ENCODE measurements around the gene CACTIN. TPM values are rescaled to one million over a fixed set of nuclear protein-coding genes. Genes with fewer than 3 reads are reported as not detected.

The CACTIN gene
- total RNA-seq, 3 donors from 2014 or later = 21.8 to 30.5 (median 27.5) TPM

DNA sequence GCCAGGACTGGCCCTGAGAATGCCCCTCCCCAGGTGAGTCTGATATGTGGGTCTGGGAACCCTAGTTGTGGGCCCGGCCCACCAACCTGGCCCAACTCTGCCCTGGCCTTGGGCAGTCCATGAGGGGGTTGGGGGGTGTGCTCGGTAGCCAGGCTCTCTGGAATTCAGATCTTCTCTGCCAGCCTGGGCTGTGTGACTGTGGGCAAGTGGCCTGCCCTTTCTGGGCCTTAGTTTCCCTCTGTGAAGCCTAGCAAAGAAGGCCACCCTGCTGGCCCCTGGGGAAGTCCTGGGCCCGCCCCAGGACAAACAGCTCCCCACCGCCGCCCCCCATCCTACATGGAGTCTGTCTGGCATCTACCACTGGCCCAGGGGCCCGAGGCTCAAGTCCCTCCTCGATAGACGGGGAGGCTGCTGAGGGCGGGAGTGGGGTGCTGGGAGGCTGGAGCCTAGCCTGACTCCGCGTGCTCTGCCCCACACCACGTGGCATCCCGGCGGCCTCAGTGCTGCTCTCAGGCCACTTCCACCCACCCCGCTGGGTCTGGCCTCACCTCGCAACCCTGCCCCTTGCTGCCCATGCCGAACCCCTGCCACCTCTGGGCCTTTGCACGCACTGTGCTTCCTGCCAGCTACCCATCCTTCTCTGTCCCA lies 11.6 kb downstream of the CACTIN start:
- H3K36me3 ChIP-seq = peaks cover 9% of the 10 kb centered on the region
- H3K9me3 ChIP-seq = no peaks in the 10 kb centered on the region
- TF ChIP-seq POLR2AphosphoS5 (IDR thresholded peaks at IDR 0.05) = no peak
- TF ChIP-seq, protein P1, sequence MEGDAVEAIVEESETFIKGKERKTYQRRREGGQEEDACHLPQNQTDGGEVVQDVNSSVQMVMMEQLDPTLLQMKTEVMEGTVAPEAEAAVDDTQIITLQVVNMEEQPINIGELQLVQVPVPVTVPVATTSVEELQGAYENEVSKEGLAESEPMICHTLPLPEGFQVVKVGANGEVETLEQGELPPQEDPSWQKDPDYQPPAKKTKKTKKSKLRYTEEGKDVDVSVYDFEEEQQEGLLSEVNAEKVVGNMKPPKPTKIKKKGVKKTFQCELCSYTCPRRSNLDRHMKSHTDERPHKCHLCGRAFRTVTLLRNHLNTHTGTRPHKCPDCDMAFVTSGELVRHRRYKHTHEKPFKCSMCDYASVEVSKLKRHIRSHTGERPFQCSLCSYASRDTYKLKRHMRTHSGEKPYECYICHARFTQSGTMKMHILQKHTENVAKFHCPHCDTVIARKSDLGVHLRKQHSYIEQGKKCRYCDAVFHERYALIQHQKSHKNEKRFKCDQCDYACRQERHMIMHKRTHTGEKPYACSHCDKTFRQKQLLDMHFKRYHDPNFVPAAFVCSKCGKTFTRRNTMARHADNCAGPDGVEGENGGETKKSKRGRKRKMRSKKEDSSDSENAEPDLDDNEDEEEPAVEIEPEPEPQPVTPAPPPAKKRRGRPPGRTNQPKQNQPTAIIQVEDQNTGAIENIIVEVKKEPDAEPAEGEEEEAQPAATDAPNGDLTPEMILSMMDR (IDR thresholded peaks at IDR 0.05) = no peak
- TF ChIP-seq POLR2A (IDR thresholded peaks at IDR 0.05) = no peak
- H3K27me3 ChIP-seq = no peaks in the 10 kb centered on the region
- H3K27ac ChIP-seq = no peak overlapping the region
- no peaks in the 10 kb centered on the region for H3K4me1 ChIP-seq
- no peak overlapping the region for H3K4me3 ChIP-seq
- DNase-seq (ENCODE audit: low spot score in 2 of 2) = no peak
- intact Hi-C loops (cut with DNase I; ENCODE audit: low total_unique reads) = loop anchor here (5.0 kb wide), 1 partner anchor 68 kb away; no protein-coding TSS in a partner anchor

DNA sequence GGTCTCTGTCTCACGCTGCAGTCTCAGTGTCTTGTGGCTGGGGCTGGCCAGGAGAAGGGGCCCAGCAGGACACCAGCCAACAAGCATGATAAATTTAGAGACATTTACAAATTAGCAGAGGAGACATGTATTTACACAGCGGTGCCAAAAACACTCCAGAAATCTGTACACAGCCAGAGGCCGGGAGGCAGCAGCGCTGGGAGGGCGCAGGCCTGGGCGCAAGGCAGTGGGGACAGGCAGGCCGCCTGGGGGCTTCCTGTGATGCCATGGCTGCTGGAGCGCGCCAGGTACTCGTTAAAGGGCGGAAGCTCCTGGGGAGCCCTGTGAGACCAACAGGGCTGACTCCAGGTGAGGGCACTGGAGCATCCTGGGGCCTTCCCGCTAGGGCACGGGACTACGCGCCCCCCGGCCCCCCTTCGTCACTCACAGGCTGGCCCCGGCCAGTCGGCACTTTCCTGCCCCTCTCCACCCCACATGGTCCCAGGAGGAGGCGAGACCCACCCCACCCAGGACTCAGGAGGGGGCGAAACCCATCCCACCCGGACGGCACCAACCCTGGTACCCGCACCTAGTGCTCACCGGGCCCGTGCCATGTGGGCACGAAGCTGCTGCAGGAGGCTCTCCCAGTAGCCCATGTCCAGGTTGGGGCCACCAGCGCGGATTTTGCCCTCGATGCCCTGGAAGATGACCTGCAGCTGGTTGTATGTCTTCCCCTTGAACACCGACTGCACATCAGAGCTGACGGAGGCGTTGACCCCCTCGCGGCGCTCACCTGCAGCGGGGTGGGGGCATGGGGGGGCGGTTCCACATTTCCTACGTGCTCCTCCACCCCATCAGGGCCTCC lies 12.6 kb downstream of the CACTIN start:
- Histone ChIP-seq H3K4me1 (no peaks in the 10 kb centered on the region), H3K9me3 (no peaks in the 10 kb centered on the region), H3K4me3 (no peak overlapping the region), H3K27ac (no peak overlapping the region), H3K27me3 (no peaks in the 10 kb centered on the region), H3K36me3 (peaks cover 9% of the 10 kb centered on the region)
- intact Hi-C loops (cut with DNase I; ENCODE audit: low total_unique reads) = no loop called here
- TF ChIP-seq POLR2A (IDR thresholded peaks at IDR 0.05) (no peak), POLR2AphosphoS5 (IDR thresholded peaks at IDR 0.05) (no peak)
- TF ChIP-seq, protein P1 (IDR thresholded peaks at IDR 0.05) = no peak
- DNase-seq (ENCODE audit: low spot score in 2 of 2) = no peak

DNA sequence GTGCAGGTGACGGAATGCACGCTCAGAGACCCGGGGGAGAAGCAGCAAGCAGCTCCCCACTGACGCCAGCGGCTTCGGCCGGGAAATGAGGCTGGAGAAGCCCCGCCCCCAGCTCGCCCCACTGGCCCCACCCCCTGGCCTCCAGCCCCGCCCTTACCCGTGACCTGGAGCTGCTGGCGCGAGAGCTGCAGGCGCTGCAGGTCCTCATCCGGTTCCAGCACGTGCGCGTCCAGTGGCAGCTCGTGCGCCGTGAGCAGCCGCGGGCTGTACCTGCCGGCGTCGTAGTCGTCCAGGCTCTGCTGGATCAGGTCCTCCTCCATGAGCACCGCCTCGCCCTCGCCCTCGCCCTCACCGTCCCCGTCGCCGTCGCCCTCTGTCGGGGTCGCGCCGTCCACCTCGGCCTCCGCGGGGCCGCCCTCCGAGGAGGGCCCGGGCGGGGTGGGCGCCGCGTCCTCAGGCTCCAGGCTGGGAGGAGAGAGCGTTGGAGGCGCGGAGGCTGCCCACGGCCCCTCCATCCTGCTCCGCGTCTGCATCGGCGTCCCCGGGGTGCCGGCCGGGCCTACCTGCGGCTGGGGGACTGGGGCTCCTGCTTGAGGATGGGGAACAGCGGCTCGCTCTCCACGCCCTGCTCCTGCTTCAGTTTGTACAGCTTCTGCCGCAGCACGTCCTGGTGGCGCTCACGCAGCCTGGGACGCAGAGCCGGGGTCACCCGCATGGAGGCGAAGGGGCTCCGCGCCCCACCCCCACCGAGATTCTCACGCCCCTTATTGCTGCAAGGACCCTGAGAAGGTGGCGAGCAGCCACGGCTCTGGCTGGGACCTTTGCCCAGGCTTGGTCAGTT lies 13.5 kb downstream of the CACTIN start:
- DNase-seq (ENCODE audit: low spot score in 2 of 2) = no peak
- intact Hi-C loops (cut with DNase I; ENCODE audit: low total_unique reads) = no loop called here
- Histone ChIP-seq H3K4me3 (no peak overlapping the region), H3K9me3 (no peaks in the 10 kb centered on the region), H3K27me3 (no peaks in the 10 kb centered on the region), H3K27ac (no peak overlapping the region), H3K4me1 (no peaks in the 10 kb centered on the region), H3K36me3 (peaks cover 9% of the 10 kb centered on the region)
- no peak for TF ChIP-seq POLR2A (IDR thresholded peaks at IDR 0.05)
- TF ChIP-seq, protein P1 (IDR thresholded peaks at IDR 0.05) = no peak
- no peak for TF ChIP-seq POLR2AphosphoS5 (IDR thresholded peaks at IDR 0.05)

DNA sequence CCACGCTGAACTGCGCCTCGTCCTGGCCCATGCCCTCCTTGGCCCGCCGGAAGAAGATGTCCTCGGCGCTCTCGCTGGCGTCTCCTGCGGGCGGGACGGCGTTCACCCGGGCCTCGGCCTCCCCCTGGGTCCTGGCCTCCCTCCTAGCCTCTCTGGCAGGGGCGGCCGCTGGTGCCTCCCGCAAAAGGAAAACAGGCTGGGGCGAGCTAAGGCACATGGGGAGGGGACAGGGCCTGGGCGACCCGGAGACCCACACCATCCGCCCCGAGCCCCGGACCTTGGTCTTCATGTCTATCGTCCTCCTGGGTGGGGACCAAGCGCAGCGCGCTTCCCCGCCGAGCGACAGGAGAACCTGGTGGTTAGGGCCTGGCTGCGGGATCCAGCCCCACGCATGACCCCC lies 14.3 kb downstream of the CACTIN start:
- peaks cover 9% of the 10 kb centered on the region for H3K36me3 ChIP-seq

More for the DNA sequence above, 14.3 kb downstream of the CACTIN start:
- intact Hi-C loops (cut with DNase I; ENCODE audit: low total_unique reads) = no loop called here
- TF ChIP-seq POLR2AphosphoS5 (IDR thresholded peaks at IDR 0.05) (no peak), POLR2A (IDR thresholded peaks at IDR 0.05) (no peak)
- TF ChIP-seq, protein P1 (IDR thresholded peaks at IDR 0.05) = no peak
- H3K4me3 ChIP-seq = no peak overlapping the region
- H3K4me1 ChIP-seq = no peaks in the 10 kb centered on the region
- no peaks in the 10 kb centered on the region for H3K9me3 ChIP-seq
- no peak overlapping the region for H3K27ac ChIP-seq
- no peak for DNase-seq (ENCODE audit: low spot score in 2 of 2)
- H3K27me3 ChIP-seq = no peaks in the 10 kb centered on the region
